Activated CD8-positive, alpha-beta memory T cell treated with anti-CD3 and anti-CD28 coated beads for 48 hours (primary cell): Measurements from ENCODE around the gene RIBC2.

Experiments used
- DNase-seq, 3 experiments: peaks; one replicate each; pipeline ENCODE4 v3.0.0-alpha.2; 2020; ENCODE audit warnings: low read depth in 2 of 3, low spot score in 2 of 3

The RIBC2 gene

DNA sequence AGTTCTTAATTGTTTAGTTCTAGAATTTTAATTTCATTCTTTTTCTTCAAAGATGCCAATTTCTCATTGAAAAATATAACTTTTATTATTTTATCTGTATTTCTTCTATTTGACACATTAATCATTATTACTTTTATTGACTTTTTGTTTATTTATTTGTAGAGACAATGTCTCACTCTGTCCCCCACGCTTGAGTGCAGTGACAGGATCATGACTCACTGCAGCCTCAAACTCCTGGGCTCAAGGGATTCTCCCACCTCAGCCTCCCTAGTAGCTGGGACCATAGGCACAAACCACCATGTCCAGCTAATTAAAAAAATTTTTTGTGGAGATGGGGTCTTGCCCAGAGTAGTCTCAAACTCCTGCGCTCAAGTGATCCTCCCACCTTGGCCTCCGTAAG is 58.9 kb downstream of the RIBC2 start:
- no peak for DNase-seq

DNA sequence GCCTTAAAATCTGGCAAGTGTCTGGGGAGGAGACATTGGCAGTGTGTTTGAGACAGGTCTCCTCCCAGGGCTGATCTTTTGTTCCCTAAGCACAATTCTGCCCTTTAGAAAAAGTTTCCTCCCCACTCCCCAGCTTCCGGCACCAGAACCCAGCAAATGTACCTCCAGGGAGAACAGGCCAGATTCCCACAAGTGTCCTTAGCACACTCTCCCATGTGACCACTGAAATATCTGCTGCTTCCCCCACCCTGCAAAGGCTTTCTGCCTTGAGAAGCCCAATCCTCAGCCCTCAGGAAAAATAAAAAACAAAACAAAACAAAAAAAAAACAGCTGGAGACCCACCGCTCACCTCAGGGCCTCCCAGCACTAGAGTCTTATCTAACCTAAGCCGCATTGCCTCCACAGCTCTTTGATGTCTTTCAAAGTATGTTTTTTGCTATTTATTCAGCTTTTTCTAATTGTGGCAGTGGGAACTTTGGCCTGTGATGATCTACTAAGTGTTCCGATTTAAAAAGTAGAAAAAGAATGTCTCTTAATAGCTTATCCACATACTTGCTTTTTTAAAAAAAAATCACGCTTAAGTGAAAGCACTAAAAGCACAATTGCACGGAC is 60.2 kb downstream of the RIBC2 start:
- no peak for DNase-seq

DNA sequence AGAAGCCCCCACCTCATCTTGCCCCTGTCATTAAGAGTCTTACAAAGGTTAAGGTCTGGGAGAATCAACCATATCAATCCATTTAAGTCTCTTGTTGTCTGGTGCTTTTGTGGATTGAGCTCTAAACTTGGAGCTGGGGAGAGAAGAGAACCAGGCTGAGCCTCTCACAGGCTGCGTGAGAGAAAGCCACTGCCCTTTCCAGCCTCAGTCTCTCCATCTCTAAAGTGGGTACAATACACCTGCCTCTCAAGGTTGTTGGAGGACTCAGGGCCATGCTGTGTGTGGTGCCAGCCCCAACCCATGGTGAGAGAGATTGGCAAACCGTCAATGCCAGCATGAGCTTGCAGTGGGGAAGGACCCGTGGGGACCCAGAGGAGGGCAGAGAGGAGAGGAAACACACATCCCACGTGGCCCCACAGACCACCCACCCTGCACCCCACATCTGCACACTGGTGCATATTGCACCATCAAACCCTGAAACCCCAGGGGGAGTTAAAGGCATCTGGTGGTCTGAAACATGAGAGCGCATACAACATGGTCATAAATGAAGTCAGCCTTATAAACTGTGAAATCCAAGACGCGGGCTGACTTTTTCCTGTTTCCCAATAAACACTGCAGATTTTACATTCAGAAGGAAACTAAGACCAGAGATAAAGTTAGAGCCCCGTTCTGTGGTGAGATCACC is 61.7 kb downstream of the RIBC2 start:
- DNase-seq: no peak

DNA sequence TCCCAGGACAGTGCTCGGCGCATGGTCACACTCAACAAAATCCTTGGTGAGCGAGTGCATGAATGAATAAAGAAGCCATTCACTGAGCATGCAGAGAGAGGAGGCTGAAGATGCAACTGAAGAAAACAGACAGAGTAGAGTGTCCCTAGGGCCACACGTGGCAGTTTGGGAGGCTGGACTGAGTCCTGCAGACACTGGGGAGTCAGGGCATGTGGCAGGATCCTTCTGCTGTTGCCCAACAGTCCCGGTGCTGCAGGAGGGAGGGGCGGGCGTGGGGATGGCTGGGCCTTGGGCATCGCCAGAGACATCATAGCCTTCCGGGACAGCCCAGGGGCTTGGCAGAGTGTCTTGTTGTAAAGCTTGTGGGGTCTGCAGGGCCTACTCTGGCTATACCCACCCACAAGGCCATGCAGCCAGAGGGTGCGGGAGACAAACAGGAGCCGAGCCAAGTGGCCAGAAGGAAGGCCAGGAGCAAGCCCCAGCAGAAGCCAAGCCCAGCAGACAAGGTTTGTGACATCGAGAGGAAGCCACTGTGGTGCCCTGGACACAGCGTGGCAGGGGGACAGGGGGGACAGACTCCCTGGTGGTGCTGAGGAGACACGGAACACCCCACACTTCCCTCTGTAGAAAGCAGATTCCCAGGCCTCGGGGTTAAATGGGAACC is 62.5 kb downstream of the RIBC2 start:
- no peak for DNase-seq

DNA sequence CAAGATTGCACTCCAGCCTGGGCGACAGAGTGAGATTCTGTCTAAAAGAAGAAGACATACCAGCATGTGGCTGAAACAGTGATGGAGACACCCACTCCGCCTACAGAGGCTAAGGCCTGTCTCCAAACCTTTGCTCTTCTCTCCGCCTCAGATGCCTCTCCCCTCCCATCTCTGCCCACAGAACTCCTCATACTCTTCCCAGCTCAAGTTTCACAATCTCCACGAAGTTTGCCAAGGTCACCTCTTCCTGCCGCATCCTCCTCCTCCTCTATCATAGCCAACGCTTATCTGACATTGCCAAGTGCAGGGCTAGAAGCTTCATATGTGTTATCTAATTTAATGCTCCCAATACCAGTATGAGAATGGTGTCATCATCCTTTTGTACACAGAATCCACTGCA is 63.3 kb downstream of the RIBC2 start:
- DNase-seq: no peak

DNA sequence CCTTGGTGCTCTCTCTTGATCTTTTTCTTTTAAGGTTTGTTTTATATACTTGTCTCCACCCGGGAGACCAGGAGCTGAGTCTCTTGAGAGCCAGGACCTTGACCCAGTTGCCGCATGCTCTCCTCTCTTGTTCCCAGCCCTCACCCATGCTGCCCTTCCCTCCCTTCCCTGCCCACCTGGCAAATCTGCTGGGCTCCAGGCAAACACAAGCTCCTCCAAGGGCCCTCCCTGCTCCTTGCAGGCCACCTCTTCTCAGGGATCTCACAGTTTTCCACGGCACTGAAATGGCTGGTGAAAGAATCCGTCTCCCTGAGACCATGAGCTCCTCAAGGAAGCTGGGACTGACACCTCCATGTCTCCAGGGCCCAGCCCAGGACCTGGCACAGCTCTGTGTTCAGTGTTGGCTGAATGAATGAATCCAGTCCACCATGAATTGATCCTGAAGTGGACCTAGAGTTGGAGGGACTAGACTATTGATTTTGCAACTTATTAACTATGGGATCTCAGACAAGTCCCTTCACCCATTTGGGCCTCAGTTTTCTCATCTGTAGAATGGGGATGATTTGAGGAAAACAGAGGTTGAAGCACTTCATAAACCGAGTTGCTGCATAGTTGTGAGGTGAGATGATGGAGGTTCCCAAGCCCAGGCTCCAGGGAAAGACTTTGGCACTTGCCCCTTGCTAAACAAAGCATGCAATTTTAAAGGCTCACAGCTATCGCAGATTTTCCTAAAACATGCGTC is 64.0 kb downstream of the RIBC2 start:
- no peak for DNase-seq

DNA sequence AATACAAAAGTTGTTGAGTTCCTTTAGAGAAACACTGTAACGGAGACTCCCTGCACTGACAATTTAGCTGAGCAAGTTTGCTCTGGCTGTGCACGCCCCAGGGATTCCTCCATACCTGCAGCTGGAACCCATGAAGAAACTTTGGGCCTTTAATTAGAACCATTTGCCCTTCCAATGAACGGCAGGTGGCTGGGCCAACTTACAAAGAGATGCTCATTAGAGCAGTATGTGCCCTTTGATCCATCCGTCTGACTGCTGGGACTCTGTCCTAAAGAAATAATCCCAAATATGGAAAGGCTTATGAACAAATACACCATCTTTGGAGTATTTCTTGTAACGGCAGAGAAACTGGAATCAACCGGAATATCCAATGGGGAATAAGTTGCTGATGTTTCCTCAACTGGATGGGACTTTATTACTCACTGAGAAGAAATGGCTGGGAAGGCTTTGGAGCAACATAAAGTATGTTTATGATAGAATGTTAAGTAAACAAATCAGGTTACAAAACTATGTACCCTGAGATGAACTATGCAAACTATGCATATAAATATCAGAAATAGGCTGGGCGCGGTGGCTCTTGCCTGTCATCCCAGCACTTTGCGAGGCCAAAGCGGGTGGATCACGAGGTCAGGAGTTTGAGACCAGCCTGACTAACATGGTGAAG is 64.7 kb downstream of the RIBC2 start:
- DNase-seq: no peak

DNA sequence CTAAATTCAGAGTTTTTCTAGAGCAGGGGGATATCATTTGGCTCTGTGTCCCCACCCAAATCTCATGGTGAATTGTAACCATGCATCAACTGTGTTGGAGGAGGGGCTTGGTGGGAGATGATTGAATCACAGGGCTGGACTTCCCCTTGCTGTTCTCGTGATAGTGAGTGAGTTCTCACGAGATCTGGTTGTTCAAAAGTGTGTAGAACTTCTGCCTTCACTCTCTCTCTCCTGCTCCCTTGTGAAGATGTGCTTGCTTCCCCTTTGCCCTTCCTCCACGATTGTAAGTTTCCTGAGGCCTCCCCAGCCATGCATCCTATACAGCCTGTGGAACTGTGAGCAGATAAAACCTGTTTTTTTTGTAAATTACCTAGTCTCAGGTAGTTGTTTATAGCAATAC is 67.2 kb downstream of the RIBC2 start:
- DNase-seq: no peak

DNA sequence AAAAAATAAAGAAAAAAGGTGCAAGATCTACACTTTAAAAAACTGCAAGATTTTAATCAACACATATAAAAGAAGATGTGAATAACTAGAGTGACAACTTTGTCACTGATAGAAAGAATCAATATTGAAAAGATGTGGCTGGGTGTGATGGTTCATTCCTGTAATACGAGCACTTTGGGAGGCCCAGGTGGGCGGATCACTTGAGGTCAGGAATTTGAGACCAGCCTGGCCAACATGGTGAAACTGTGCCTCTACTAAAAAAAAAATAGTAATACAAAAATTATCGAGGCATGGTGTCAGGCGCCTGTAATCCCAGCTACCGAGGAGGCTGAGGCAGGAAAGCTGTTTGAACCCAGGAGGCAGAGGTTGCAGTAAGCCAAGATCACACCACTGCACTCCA is 68.2 kb downstream of the RIBC2 start:
- no peak for DNase-seq
